H1 (cell line): ENCODE data around the gene ALLC. TPM values are rescaled to one million over a fixed set of nuclear protein-coding genes. Genes with fewer than 3 reads are reported as not detected.

Experiments used
- CTCF ChIA-PET: fragments of 300-600 bp; sonication (Branson Sonifier 250); formaldehyde crosslinking; loops from one replicate; lab custom pipeline; 2021; ENCODE audit not compliant: partially characterized antibody; lab: Charles Lee
- POLR2A ChIA-PET: fragments of 300-600 bp; sonication (Branson Sonifier 250); formaldehyde crosslinking; loops from one replicate; lab custom pipeline; 2021; ENCODE audit warnings: inconsistent platforms; ENCODE audit not compliant: partially characterized antibody; lab: Charles Lee
- DNase-seq, 2 experiments: peaks; one replicate each; pipeline versions ENCODE4 v3.0.0 to v3.0.0-alpha.2; 2010 to 2022; ENCODE audit warnings: low spot score in 2 of 2, low read depth in 1 of 2, mixed read lengths in 1 of 2
- FAIRE-seq: peaks from 2 replicates; lab custom pipeline; 2011; peaks lifted over from hg19 to GRCh38; lab: Jason Lieb, UNC
- H2AFZ ChIP-seq: 2 replicates; pipeline ENCODE4 v1.8.1; 2012; ENCODE audit warnings: low read length, inconsistent platforms
- H2AK5ac ChIP-seq: 2 replicates; pipeline ENCODE4 v1.6.1; 2013; ENCODE audit warnings: low read depth, low read length
- H2BK120ac ChIP-seq: replicated peaks from 2 replicates; pipeline ENCODE3; 2013; ENCODE audit warnings: low read depth, low read length, inconsistent platforms
- H2BK12ac ChIP-seq: 2 replicates; pipeline ENCODE4 v1.6.1; 2013; ENCODE audit warnings: low read depth, low read length
- H2BK15ac ChIP-seq: 2 replicates; pipeline ENCODE4 v1.6.1; 2013; ENCODE audit warnings: low read length
- H2BK20ac ChIP-seq: 2 replicates; pipeline ENCODE4 v1.6.1; 2013; ENCODE audit warnings: low read length
- H2BK5ac ChIP-seq: 2 replicates; pipeline ENCODE4 v1.6.1; 2013; ENCODE audit warnings: low read depth, low read length
- H3K14ac ChIP-seq: 2 replicates; pipeline ENCODE4 v1.6.1; 2013; ENCODE audit warnings: inconsistent platforms; ENCODE audit not compliant: insufficient read length
- H3K18ac ChIP-seq: 2 replicates; pipeline ENCODE4 v1.6.1; 2013; ENCODE audit warnings: low read length; ENCODE audit errors: extremely low read depth
- H3K23ac ChIP-seq: 2 replicates; pipeline ENCODE4 v1.6.1; 2013; ENCODE audit warnings: inconsistent platforms; ENCODE audit not compliant: insufficient read length
- H3K23me2 ChIP-seq: 2 replicates; pipeline ENCODE4 v1.6.1; 2013; ENCODE audit warnings: low read depth, low read length
- H3K27ac ChIP-seq: 2 replicates; pipeline ENCODE4 v1.6.1; 2011; ENCODE audit warnings: low read depth, low read length, inconsistent platforms
- H3K27me3 ChIP-seq, 4 experiments: replicated peaks in 1 of 4; 1 replicate in 1 of 4; 2 replicates in 3 of 4; pipeline versions ENCODE4 v1.6.1 to v1.8.1; 2011 to 2013; ENCODE audit warnings: low read length in 3 of 4, mild to moderate bottlenecking in 3 of 4, inconsistent platforms in 2 of 4, mixed read lengths in 2 of 4, moderate library complexity in 1 of 4; ENCODE audit not compliant: control insufficient read depth in 3 of 4, insufficient read depth in 3 of 4; ENCODE audit errors: extremely low read depth in 1 of 4
- H3K36me3 ChIP-seq, 4 experiments: 2 replicates each; pipeline versions ENCODE4 v1.6.1 to v1.8.1; 2011 to 2013; ENCODE audit warnings: mild to moderate bottlenecking in 4 of 4, low read length in 3 of 4, moderate library complexity in 2 of 4, control low read depth in 1 of 4, inconsistent platforms in 1 of 4; ENCODE audit not compliant: insufficient read depth in 4 of 4, control insufficient read depth in 2 of 4
- H3K4ac ChIP-seq: replicated peaks from 2 replicates; pipeline ENCODE3; 2013; ENCODE audit warnings: low read length, low read depth, mixed read lengths, inconsistent platforms; ENCODE audit not compliant: insufficient read length
- H3K4me1 ChIP-seq, 4 experiments: replicated peaks in 1 of 4; 1 replicate in 1 of 4; 2 replicates in 3 of 4; pipeline versions ENCODE4 v1.6.1 to v1.8.1; 2011 to 2013; ENCODE audit warnings: low read length in 3 of 4, inconsistent platforms in 2 of 4, mixed read lengths in 1 of 4; ENCODE audit not compliant: insufficient read depth in 4 of 4, control insufficient read depth in 3 of 4
- H3K4me2 ChIP-seq, 2 experiments: 2 replicates each; pipeline versions ENCODE4 v1.6.1 to v1.8.1; 2011 to 2013; ENCODE audit warnings: low read depth in 2 of 2, low read length in 2 of 2, control low read depth in 1 of 2, inconsistent platforms in 1 of 2, mild to moderate bottlenecking in 1 of 2; ENCODE audit not compliant: insufficient read depth in 1 of 2
- H3K4me3 ChIP-seq, 4 experiments: fragments of 200-600, 300-600 bp in 1 of 4; sonication (generic), shearing (Covaris generic), sonication (Bioruptor Twin) in 1 of 4; 2 replicates each; pipeline versions ENCODE4 v1.5.1 to v1.8.1; 2011 to 2016; ENCODE audit warnings: low read length in 4 of 4, low read depth in 3 of 4, control low read depth in 2 of 4, inconsistent platforms in 2 of 4, mild to moderate bottlenecking in 2 of 4, mixed read lengths in 1 of 4, moderate library complexity in 1 of 4; ENCODE audit not compliant: insufficient read depth in 2 of 4; ENCODE audit errors: extremely low read depth in 1 of 4
- H3K56ac ChIP-seq: replicated peaks from 2 replicates; pipeline ENCODE3; 2013; ENCODE audit warnings: low read depth, mild to moderate bottlenecking, mixed read lengths, low read length, inconsistent platforms; ENCODE audit not compliant: insufficient read length
- H3K79me1 ChIP-seq: 2 replicates; pipeline ENCODE4 v1.6.1; 2013; ENCODE audit warnings: low read depth, low read length, control low read depth
- H3K79me2 ChIP-seq, 2 experiments: 2 replicates each; pipeline versions ENCODE4 v1.6.1 to v1.8.1; 2012 to 2013; ENCODE audit warnings: low read length in 2 of 2, mild to moderate bottlenecking in 2 of 2, inconsistent platforms in 1 of 2; ENCODE audit not compliant: insufficient read depth in 2 of 2, control insufficient read depth in 1 of 2
- H3K9ac ChIP-seq, 4 experiments: replicated peaks in 1 of 4; 1 replicate in 1 of 4; 2 replicates in 3 of 4; pipeline versions ENCODE4 v1.6.1 to v1.8.1; 2011 to 2013; ENCODE audit warnings: low read depth in 3 of 4, low read length in 3 of 4, control low read depth in 2 of 4, mild to moderate bottlenecking in 2 of 4, moderate library complexity in 2 of 4, inconsistent platforms in 1 of 4; ENCODE audit errors: extremely low read depth in 1 of 4
- H3K9me3 ChIP-seq, 2 experiments: 2 replicates each; pipeline versions ENCODE4 v1.6.1 to v1.8.1; 2012 to 2013; ENCODE audit warnings: mild to moderate bottlenecking in 2 of 2, moderate library complexity in 2 of 2, control low read depth in 1 of 2, inconsistent platforms in 1 of 2, low read depth in 1 of 2, low read length in 1 of 2, mixed read lengths in 1 of 2; ENCODE audit not compliant: insufficient read depth in 2 of 2
- H4K20me1 ChIP-seq, 2 experiments: replicated peaks in 1 of 2; 2 replicates each; pipeline versions ENCODE3 to v1.8.1; 2011 to 2013; ENCODE audit warnings: inconsistent platforms in 2 of 2, low read length in 2 of 2, mild to moderate bottlenecking in 1 of 2; ENCODE audit not compliant: insufficient read depth in 2 of 2, control insufficient read depth in 1 of 2
- H4K5ac ChIP-seq: 2 replicates; pipeline ENCODE4 v1.6.1; 2013; ENCODE audit warnings: low read length, low read depth, mixed read lengths, inconsistent platforms; ENCODE audit not compliant: insufficient read length
- H4K8ac ChIP-seq: 2 replicates; pipeline ENCODE4 v1.8.0; 2013; ENCODE audit warnings: mild to moderate bottlenecking, moderate library complexity, low read length, inconsistent platforms; ENCODE audit not compliant: insufficient read depth; ENCODE audit errors: extremely low read depth
- H4K91ac ChIP-seq: replicated peaks from 2 replicates; pipeline ENCODE3; 2013; ENCODE audit warnings: low read length, mixed read lengths, inconsistent platforms; ENCODE audit not compliant: insufficient read length
- WGBS, 2 experiments: shearing (Covaris generic) in 1 of 2; methylation state at CpG; one replicate each; pipeline versions ENCODE4 v1.1.6 to v1.1.7; 2013 to 2015; ENCODE audit warnings: low lambda C conversion rate in 2 of 2, mixed read lengths in 2 of 2, inconsistent platforms in 1 of 2, low coverage in 1 of 2, missing lambda C conversion rate in 1 of 2; ENCODE audit not compliant: insufficient replicate concordance in 2 of 2, insufficient coverage in 1 of 2, insufficient read length in 1 of 2; ENCODE audit errors: extremely low coverage in 1 of 2, missing lambda C conversion rate in 1 of 2; 5-methylcytosine and 5-hydroxymethylcytosine counted together
- polyA plus RNA-seq, 7 experiments: library from polyadenylated mRNA; depleted of rRNA in 3 of 7; stranded (reverse) in 5 of 7; unstranded in 2 of 7; fragments of >200 nt in 5 of 7; fragments of 200-250 nt in 2 of 7; gene quantifications; 1 replicate in 5 of 7; 2 replicates in 1 of 7; 4 replicates in 1 of 7; pipeline versions ENCODE4 v1.2.1 to v1.2.3, GENCODE V29; 2011 to 2013; ENCODE audit warnings: missing spikeins in 2 of 7, mixed read lengths in 2 of 7
- total RNA-seq: library from RNA; stranded (reverse); fragmentation: NEBNext Ultra II Directional; extraction: Animal tissue kit (Norgen Biotek cat#: 25700); gene quantifications from 2 replicates; pipeline ENCODE4 v1.2.1, GENCODE V29; 2021
- TF ChIP-seq, protein P1 (sequence below): IDR thresholded peaks from 2 replicates; pipeline ENCODE4 v1.6.1; 2011; ENCODE audit warnings: low read length, improper control_type of control experiment

The ALLC gene
- total and polyA plus RNA-seq, 2 of the 8 experiments (the other 6 are each of a cell fraction or from before 2014, with no cell fraction given): not detected

DNA sequence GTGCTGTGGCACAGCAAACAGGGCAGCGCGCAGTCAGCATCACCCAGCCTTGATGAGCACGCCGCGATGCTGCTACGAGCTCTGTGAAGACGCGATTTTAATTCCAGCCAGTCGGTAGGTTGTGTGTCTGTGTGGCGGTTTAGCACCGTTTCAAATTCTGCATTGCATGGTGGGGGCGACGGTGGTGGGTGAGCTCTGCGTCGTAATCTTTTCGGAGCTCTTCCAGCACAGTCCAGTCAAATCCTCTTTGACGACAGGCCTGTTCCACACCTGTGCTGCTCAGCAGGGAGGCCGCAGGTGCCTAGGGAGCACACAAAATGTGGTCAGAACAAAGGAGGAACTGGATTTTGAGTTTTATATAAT is 8.6 kb downstream of the ALLC start:
- Histone ChIP-seq H3K9me3 (no peaks in the 10 kb centered on the region), H3K23ac (no peak overlapping the region), H3K4me3 (no peak overlapping the region), H4K5ac (no peak overlapping the region), H4K20me1 (no peaks in the 10 kb centered on the region), H3K9ac (no peak overlapping the region), H2BK20ac (no peak overlapping the region), H2AK5ac (no peak overlapping the region), H3K23me2 (no peaks in the 10 kb centered on the region; the same call in 1 of the 2 replicates), H3K56ac (no peak overlapping the region), H2BK5ac (no peak overlapping the region), H3K79me2 (no peaks in the 10 kb centered on the region), H4K8ac (no peak overlapping the region), H2AFZ (no peak overlapping the region), H3K27ac (no peak overlapping the region), H2BK15ac (no peak overlapping the region), H3K14ac (no peak overlapping the region), H3K27me3 (no peaks in the 10 kb centered on the region), H3K4ac (no peak overlapping the region), H4K91ac (no peak overlapping the region), H2BK120ac (no peak overlapping the region), H3K18ac (no peak overlapping the region), H3K4me1 (no peaks in the 10 kb centered on the region), H3K79me1 (no peaks in the 10 kb centered on the region), H3K36me3 (no peaks in the 10 kb centered on the region), H2BK12ac (no peak overlapping the region), H3K4me2 (no peak overlapping the region)
- TF ChIP-seq, protein P1, sequence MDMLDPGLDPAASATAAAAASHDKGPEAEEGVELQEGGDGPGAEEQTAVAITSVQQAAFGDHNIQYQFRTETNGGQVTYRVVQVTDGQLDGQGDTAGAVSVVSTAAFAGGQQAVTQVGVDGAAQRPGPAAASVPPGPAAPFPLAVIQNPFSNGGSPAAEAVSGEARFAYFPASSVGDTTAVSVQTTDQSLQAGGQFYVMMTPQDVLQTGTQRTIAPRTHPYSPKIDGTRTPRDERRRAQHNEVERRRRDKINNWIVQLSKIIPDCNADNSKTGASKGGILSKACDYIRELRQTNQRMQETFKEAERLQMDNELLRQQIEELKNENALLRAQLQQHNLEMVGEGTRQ: no peak
- no peak for FAIRE-seq
- 89% methylated on average over 18 of the region's 18 CpGs; no CpG with 5 or more reads in 1 of the 2 experiments for WGBS, 2 experiments
- CTCF ChIA-PET: interaction anchor here (0.9 to 2.1 kb wide), 4 partner anchors 9 to 37 kb away, joined by 3 to 5 read pairs (median 3); partner anchors contain the start of gene ALLC
- no peak for DNase-seq
- POLR2A ChIA-PET: no interaction called here
